Measurements from ENCODE around the gene ATP6V0B. TPM values are rescaled to one million over a fixed set of nuclear protein-coding genes. Genes with fewer than 3 reads are reported as not detected.
A peak's percentile ranks its signal among the peaks of the same experiment; 100 is the strongest.

ATP6V0B gene
- total and polyA plus RNA-seq, 2 of the 13 experiments (the other 11 are each of a cell fraction or from before 2014, with no cell fraction given) = 157 to 161 TPM

DNA sequence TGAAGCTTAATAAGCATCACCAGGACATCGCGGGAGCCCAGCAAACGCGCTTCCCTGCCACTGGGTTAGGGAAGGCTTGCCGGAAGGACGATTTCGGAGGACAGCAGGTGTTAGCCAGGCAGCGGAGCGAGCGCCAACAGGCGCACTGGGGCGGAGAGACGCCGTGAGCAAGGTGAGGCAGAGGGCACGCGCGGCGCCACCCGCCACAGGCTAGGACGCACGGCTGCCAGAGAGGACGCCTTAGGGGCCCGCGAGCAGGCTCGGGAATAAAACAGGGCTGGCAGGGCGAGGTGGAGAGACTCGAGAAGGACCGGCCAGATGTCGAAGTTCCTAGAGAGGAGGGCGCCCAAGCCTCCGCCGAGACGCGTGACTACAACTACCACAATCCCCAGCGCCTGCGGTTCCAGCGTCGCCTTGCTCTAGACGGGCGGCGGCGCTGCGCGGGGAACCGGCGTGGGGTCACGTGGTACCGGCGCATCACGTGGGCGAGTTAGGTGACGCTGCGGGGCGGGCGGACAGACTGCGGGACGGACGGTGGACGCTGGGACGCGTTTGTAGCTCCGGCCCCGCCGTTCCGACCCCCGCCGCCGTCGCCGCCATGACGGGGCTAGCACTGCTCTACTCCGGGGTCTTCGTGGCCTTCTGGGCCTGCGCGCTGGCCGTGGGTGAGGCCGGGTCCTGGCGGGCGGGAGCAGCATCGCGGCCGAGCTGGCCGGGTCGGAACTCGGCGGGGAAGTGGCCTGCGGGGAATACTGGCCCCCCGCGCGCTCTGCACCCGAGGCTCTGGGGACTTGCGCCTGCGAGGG is at the start of gene ATP6V0B (continued):
- no peak for TF ChIP-seq HNF4A (CRISPR knock-in tag; IDR thresholded peaks at IDR 0.05)
- peak; percentile 93 for TF ChIP-seq ZNF687 (CRISPR knock-in tag; IDR thresholded peaks at IDR 0.05)
- no peak for TF ChIP-seq SMAD9 (CRISPR knock-in tag; IDR thresholded peaks at IDR 0.05)
- no peak for TF ChIP-seq KDM1A (CRISPR knock-in tag; IDR thresholded peaks at IDR 0.05)
- peak; percentile 72; the same call in 1 of the 2 replicates for TF ChIP-seq RXRA (CRISPR knock-in tag; IDR thresholded peaks at IDR 0.05)
- TF ChIP-seq, protein P1, sequence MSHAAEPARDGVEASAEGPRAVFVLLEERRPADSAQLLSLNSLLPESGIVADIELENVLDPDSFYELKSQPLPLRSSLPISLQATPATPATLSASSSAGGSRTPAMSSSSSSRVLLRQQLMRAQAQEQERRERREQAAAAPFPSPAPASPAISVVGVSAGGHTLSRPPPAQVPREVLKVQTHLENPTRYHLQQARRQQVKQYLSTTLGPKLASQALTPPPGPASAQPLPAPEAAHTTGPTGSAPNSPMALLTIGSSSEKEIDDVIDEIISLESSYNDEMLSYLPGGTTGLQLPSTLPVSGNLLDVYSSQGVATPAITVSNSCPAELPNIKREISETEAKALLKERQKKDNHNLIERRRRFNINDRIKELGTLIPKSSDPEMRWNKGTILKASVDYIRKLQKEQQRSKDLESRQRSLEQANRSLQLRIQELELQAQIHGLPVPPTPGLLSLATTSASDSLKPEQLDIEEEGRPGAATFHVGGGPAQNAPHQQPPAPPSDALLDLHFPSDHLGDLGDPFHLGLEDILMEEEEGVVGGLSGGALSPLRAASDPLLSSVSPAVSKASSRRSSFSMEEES (CRISPR knock-in tag; IDR thresholded peaks at IDR 0.05) = peak; percentile 95
- no peak for TF ChIP-seq JDP2 (CRISPR knock-in tag; IDR thresholded peaks at IDR 0.05; ENCODE audit: borderline replicate concordance)
- no peak for TF ChIP-seq SATB2 (CRISPR knock-in tag; IDR thresholded peaks at IDR 0.05)
- TF ChIP-seq ZNF33B (CRISPR knock-in tag; IDR thresholded peaks at IDR 0.05) = no peak
- no peak for TF ChIP-seq BRCA1 (CRISPR knock-in tag; IDR thresholded peaks at IDR 0.05)
- TF ChIP-seq ZNF180 (CRISPR knock-in tag; IDR thresholded peaks at IDR 0.05; ENCODE audit: borderline replicate concordance, low read depth) = no peak
- TF ChIP-seq, protein P2, sequence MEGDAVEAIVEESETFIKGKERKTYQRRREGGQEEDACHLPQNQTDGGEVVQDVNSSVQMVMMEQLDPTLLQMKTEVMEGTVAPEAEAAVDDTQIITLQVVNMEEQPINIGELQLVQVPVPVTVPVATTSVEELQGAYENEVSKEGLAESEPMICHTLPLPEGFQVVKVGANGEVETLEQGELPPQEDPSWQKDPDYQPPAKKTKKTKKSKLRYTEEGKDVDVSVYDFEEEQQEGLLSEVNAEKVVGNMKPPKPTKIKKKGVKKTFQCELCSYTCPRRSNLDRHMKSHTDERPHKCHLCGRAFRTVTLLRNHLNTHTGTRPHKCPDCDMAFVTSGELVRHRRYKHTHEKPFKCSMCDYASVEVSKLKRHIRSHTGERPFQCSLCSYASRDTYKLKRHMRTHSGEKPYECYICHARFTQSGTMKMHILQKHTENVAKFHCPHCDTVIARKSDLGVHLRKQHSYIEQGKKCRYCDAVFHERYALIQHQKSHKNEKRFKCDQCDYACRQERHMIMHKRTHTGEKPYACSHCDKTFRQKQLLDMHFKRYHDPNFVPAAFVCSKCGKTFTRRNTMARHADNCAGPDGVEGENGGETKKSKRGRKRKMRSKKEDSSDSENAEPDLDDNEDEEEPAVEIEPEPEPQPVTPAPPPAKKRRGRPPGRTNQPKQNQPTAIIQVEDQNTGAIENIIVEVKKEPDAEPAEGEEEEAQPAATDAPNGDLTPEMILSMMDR (CRISPR knock-in tag; IDR thresholded peaks at IDR 0.05) = peak; percentile 66
- no peak for TF ChIP-seq SMARCC2 (IDR thresholded peaks at IDR 0.05)
- no peak; the same call in 1 of the 2 replicates for TF ChIP-seq ZFP90 (CRISPR knock-in tag; IDR thresholded peaks at IDR 0.05; ENCODE audit: borderline replicate concordance)
- TF ChIP-seq ZNF761 (CRISPR knock-in tag; conservative IDR thresholded peaks at IDR 0.05) = no peak
- peak; percentile 71; the same call in 1 of the 2 replicates for TF ChIP-seq ZNF772 (CRISPR knock-in tag; IDR thresholded peaks at IDR 0.05)
- peak; percentile 67; the same call in 1 of the 2 replicates for TF ChIP-seq ZMYM4 (CRISPR knock-in tag; IDR thresholded peaks at IDR 0.05)
- TF ChIP-seq ZNF589 (CRISPR knock-in tag; conservative IDR thresholded peaks at IDR 0.05) = peak; percentile 79; the same call in 1 of the 2 replicates
- TF ChIP-seq, protein P3, sequence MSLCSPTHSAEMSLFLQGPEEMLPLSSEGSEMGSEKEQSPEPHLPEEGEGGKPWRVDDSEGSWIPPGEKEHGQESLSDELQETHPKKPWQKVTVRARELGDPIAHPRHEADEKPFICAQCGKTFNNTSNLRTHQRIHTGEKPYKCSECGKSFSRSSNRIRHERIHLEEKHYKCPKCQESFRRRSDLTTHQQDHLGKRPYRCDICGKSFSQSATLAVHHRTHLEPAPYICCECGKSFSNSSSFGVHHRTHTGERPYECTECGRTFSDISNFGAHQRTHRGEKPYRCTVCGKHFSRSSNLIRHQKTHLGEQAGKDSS (CRISPR knock-in tag; IDR thresholded peaks at IDR 0.05; ENCODE audit: borderline replicate concordance, low read depth) = no peak
- TF ChIP-seq HES4 (CRISPR knock-in tag; IDR thresholded peaks at IDR 0.05; ENCODE audit: borderline replicate concordance) = 0 out of 2 replicates have a peak, but pooled peaks have one; percentile 4
- no peak for TF ChIP-seq SKI (IDR thresholded peaks at IDR 0.05; ENCODE audit: partially characterized antibody)
- peak; percentile 53; the same call in 1 of the 2 replicates for TF ChIP-seq ZNF138 (CRISPR knock-in tag; IDR thresholded peaks at IDR 0.05; ENCODE audit: low read depth)

All from HepG2 (cell line).